HG02623 (cell line): Measurements from ENCODE around the gene PRKCQ.
"Not testable (repeated sequence)": the region's sequence is repeated elsewhere in the genome, so short reads cannot be mapped to it uniquely, and the experiment has no call there.

Experiments
- ATAC-seq: cut with Tn5 transposase; IDR thresholded peaks from one replicate; pipeline ENCODE4 v1.9.1; 2021; ENCODE audit warnings: moderate library complexity; ENCODE audit not compliant: unreplicated experiment

Gene PRKCQ

DNA sequence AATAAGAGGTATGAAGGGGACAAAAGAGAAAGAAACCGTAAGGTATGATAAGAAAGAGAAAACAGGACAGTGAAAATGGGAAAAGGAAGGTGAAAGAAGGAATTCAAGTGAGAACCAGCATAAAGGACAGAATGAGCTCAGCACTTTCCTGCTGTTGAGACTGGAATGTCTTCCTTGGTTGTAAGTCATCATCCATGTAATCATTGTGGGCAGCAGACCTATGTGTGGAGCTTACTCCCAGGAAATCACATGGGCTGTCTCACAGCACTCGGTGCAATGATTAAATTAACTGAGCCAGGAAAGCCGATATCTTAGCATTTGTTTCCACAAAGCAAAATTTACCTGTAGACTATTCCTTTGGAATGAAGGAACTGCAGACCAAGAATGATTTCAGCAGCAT, 118.1 kb downstream of the PRKCQ start:
- no peak for ATAC-seq

DNA sequence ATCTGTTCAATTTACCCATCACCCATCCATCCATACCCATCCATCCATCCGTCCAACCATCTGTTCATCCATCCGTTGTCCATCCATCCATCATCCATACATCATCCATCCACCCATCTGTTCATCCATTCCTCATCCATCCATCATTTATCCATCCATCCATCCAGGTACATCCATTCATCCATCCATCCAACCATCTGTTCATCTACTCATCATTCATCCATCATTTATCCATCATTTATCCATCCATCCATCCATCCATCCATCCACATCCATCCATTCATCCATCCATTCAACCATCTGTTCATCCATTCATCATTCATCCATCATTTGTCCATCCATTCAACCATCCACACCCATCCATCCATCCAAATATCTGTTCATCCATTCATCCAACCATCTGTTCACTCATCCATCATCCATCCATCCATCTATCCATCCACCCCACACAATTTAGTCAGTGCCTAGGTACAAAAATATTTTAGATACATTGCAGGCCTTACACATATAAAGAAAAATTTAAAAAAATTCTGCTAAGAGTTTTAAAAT, 119.1 kb downstream of the PRKCQ start:
- no peak for ATAC-seq

DNA sequence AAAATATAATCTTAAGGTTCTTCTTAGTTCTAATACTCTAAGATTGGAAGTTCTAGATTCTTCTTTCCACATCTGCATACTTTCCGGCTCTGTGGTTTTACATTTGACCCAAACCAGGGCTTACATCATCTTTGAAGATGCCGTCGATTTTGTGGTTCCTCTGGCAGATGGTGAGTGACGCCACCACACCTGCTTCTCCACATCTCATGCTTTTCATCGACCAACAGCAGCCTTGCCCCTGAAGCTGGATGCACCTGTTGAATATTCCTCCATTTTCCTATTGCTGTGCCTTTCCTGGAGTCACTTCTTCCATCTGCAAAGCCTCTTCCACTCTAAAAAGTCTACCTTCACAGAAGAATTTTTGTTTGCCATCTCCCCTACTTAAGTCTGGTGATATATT, 121.3 kb downstream of the PRKCQ start:
- ATAC-seq: no peak

DNA sequence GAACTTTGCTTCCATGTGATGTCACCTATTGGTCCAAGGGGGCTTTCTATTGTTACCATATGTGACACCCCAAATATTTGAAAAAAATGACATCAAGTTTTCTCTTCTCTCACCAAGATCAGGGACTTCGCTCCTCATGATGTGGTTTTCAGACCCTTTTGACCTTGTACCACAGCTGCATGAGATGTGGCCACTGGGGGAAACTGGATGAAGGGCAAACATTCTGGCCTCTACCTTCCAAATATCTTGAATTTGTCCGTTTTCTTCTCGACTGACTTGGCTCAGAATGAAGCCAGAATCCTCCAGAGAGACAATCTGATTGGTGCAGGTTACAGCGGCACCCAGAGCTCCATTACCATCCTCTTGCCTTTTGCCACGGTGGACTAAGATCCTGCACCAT, 122.7 kb downstream of the PRKCQ start:
- ATAC-seq: no peak

DNA sequence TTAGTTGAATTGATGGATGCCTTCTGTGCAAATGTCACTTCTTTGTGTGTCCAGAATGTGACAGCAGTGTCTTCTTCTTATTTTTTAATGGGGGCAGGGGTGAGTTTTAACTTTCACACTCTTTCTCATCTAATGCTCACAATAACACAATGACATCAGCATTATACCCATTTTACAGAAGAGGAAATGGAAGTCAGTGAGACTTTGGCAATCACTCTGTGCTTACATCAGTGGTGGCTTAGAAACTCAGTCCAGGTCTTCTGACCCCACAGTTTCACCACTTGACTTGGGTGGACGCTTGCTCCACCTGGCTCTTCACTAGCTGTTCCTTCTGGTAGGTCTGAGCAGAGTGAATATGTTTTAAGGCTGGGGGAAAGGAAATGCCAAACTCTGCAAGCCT, 124.0 kb downstream of the PRKCQ start:
- ATAC-seq: no peak

DNA sequence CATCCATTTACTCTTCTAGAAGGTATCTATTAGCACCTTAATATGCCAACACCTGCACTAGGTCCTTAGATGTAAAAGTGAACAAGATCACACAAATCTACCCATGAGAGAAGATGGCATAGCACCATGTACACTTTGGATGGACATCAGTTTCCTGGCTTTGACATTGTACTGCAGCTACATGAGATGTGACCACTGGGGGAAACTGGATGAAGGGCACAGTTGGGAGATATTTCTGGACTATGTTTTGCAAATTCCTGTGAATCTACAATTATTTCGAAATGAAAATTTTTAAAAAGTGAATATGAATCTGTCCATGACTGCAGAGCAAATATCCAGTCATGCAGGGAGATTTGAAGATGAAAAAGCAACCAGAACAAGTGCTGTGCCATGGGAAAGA, 124.5 kb downstream of the PRKCQ start:
- ATAC-seq: no peak

DNA sequence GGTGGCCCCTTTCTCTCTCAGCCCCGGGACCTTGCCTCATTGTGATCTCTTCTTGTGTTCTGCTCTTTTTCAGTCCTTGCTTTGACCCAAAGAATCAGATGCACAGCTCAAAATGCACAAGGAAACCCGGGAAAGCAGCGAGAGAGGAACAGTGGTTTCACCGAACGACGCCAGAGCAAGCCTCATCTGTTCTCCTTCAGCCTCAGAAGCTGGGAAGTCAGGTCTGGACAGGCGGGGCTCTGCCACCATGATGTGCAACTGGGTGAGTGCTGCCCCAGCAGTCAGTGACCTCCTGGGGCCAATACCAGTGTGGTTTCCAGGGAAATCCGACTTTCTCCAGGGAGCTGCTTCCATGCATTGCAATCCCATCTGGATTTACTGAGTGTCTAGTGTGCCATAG, 133.4 kb downstream of the PRKCQ start:
- no peak for ATAC-seq

DNA sequence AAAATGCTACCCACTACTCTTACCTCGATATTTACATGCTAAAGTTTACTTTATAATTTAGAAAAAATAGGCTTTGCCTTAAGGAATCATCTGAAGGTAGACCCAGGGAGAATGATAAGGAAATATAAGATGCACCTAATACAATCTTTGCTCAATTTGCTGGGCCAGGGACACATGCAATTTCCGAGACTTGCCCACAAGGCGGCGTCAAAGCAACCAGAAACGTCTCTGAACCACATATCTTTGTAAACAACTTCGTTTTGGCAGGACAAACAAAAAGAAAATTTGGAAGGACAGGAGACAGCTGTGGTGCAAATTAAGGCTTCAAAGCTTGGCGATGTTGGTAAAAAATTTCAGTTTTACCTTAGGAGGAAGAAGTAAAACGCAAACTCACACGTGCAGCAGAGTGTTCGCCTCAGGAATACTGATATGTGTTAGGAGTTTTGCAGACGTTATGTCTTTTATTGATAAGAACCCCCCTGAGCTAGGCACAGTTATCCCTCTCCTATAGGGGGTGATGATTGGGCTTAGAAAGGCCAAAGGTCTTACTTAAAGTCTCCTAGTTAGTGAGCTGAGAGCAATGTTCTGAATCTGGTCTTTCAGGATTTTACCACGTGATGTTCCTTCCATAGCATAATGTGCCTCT, 134.3 kb downstream of the PRKCQ start:
- no peak for ATAC-seq

DNA sequence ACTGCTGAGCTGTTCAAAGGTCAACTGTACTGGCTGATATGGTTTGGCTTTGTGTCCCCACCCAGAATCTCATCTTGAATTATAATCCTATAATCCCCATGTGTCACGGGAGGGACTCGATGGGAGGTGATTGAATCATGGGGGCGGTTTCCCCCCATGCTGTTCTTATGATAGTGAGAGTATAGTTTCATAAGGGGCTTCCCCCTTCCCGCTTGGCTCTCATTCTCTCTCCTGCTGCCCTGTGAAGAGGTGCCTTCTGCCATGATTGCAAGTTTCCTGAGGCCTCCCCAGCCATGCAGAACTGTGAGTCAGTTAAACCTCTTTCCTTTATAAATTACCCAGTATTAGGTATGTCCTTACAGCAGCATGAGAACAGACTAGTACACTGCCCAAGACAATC, 140.2 kb downstream of the PRKCQ start:
- not testable (repeated sequence) for ATAC-seq

DNA sequence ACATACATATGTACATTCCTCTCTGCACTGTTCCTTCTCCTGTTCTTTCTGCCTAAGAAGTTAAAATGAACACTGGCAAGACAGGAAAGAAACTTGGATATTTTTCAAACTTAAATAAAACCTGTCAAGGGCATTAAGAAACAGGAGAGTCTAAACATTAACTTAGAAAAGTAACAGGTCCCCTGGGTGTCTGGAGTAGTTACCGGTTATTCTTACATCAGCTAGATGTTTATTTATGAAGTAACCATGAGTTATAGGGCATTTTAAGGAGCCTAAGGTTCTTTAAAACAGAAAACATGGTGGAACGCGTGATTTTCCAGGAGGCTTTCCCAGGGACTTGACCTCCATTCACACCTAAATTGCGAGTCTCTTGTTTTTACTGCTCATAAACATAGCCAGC, 148.2 kb downstream of the PRKCQ start:
- ATAC-seq: no peak

DNA sequence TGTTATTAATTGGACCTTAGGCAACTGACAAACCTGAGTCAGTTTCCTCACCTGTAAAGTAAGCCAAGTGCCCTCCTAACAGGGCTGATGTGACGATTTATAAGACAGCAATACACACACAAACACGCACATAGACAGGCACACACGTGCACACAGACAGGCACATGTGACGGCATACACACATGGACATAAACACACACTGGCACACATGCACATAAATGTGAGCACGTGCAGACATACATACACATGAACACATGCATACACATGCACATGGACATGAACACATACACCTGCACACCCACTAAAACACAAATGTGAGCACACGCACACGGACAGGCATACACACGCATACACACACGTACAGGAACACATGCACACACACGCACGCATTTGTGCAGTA, 148.9 kb downstream of the PRKCQ start:
- no peak for ATAC-seq

DNA sequence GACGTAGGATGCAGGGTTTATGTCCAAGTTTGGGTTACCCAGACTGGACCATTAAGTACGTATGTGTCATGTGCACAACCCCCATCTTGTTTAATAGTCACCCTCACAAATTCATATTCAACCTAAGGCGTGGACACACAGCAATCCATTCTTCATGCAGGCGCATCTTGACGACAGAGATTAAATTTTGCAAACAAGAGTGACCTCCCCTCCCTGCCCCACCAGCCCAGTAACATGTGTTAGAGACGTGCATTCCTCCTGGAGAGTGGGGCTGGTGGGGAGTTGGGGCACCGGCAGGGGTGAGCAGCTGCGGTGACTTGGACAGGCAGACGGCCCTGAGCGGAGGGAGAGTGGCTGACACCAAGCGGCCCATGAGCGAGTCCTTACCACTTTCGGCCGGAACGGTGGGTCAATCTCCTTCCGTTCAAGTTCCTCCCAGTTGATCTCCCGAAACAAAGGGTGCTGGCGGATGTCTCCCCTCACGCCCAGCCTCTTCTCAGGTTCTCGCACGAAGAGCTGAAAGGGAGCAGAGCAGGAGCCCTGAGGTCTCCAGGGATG, 149.6 kb downstream of the PRKCQ start:
- ATAC-seq: no peak

DNA sequence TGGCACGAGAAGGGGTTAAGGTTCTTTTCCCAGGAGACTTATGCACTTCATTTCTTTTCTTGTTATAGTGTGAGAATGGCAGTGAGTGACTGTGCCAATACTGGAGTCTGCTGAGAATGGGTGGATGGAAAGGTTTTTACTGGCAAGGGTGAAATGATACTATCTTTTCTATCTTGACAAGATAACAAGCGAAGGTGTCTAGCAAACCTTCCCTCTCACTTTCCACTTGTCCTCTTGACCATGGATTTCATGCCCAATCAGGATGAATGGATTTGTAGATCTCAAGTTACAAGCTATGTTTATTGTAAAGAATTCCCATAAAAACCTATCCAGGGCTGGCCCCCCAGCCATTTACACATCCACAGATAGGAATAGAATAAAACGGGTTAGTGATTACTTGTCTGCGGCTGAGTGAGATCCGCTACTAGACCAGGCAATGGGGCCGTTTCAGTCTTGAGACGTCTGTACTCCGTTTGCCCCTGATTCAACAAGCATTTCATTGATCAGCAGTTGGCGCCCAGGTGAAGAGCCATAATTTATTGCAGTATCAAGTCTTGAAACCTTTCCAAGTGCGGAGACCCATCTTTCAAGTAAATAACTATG, 152.6 kb downstream of the PRKCQ start:
- ATAC-seq: no peak

DNA sequence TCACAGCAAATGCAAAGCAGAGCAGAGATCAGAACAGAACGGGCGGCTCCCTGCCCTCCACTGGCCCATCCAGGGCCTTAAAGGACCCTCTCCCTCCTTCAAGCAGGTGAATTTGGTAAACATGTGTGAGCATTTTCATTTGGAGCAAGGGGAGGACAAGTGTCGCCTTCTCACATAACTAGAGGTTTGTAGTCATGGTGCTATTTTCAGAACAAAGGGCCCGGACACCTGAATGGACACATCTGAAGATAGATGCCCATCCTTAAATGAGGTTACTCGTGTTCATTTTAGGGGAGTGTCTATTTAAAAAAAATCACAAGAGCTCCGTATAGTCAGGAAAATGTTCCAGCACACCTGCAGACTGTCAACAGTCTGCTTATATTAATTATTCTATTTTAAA, 153.8 kb downstream of the PRKCQ start:
- ATAC-seq: no peak

DNA sequence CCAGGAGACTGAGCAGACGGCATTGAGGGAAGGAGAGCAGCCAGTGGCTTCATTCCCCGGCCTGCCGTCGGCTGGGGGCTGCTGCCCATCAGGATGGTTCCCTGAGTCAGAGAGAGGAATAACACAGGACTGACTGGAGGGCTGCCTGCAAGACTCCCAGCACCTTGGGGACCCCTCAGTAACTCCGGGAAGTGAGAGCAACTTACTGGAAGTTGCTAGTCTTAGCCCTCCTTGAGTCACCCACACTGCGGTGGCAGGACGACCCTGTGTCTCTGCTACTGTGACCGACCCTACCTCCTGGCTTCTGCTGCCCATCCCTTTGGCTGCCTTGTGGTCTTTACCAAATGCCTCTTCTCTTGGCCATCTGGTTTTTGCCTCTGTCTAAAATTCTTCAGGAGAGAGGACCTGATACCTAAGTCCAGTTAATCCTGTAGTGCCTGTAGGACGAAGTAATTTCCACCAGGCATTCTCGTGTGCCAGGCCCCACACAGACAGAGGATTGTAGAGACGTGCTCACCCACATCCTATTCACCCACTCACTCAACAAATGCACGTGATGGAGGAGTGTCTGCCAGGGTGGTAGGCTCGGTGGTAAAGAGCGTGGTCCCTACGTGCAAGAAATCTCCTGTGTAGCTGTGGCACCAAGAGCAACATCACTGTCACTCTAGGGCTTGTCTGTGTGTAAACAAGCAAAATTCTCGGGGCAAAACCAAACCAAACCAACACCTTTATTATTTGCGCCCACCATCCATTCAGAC, 156.5 kb downstream of the PRKCQ start:
- no peak for ATAC-seq

DNA sequence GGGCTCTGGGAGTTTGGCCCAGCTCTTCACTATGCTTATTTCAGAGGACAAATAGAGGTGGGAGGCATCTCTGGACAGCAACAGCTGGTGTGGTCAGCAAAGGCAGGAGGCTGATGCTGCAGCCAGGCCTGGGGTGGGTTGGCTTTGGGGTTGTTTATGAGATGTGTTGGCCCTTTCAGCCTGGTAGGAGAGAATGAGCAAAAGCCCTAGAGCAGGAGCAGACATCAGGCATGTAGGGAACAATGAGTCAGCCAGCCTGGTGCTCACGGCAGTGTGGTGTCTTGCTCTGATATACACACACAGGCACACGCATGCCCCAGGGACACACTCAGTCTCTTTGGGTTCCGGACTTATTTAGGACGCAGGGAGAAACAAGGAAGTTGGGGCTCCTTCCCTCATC, 157.1 kb downstream of the PRKCQ start:
- ATAC-seq: no peak

DNA sequence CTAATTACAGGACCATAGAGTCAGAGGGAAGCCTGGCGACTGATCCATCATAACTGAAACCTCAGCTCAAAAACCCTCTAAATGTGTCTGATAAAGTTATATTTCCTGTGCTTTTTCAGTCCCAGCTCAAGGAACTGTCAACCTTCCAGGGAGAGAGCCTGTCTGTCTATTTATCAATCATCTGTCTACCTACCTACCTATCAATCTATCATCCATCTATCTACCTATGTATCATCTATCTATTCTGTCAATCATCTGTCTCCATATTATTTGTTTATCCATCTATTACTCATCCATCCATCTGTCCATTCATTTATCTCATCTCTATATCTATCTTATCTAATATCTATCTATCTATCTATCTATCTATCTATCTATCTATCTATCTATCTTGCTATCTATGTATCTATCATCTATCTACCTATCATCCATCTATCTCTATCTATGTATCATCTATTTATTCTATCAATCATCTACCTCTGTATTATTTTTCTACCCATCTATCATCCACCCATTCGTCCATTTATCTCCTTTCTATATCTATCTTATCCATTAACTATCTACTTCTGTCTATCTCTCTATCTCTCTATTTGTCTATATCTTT, 161.4 kb downstream of the PRKCQ start:
- ATAC-seq: no peak

DNA sequence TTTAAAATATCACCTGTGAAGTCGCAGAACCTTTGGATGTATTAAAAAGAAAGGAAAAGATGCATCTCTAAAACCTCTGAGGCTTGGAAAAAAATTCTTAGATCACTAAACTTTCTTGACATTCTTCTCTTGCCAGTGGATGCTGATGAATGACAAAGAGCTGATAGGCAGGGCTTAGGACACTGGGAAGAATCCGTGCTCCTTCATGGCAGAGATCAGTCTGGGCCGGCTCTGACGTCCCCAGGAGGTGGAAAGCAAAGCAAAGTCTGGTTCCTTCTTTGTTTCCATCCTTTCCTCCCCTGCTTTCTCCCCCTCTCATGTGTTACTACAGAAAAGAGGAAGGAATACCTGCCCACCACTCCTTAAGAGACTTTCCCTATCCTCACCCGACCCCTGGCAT, 161.9 kb downstream of the PRKCQ start:
- ATAC-seq: no peak

DNA sequence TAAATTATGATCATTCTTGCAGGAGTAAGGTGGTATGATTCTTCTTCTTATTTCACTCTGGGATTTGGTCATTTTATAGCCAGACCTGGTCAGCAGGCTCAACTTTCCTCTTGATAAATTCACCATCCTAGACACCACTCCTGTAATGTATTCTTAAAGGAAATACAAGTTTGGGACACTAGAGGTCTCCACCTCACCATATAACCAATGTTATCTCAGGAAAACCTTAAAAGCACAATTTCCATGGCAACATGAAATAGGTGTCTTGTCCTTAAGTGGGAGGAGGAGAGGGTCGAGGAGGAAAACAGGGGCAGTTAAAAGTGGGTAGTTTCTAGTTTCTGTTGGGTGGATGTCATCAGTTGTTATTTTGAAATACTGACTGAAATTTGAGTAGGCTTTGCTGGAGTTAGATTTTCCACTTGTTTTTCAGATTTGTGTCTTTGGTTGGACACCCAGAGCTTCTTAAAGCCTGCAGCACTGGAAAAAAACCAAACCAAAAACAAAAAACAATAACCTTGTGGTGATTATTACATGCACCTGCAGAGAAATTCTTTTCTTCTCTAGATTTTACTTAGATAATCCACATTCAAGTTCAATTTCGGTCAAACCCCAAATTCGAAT, 163.1 kb downstream of the PRKCQ start:
- ATAC-seq: peak; percentile 50

DNA sequence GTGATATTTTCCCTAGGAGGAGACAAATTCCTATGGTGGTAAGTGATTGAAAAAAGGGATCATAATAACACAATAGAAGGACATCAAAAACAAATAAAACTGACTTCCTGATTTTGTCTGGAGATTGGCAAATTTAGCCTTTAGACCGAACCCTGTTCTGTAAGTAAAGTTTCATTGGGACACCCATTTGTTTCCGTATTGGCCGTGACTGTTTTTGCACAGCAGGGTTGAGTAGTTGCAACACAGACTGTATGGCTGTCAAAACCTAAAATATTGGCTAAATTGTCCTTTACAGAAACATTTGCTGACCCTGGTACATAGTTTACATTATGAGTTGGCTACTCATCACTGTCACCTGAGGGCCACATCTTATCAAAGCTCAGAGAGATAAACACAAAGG, 168.6 kb downstream of the PRKCQ start:
- no peak for ATAC-seq

DNA sequence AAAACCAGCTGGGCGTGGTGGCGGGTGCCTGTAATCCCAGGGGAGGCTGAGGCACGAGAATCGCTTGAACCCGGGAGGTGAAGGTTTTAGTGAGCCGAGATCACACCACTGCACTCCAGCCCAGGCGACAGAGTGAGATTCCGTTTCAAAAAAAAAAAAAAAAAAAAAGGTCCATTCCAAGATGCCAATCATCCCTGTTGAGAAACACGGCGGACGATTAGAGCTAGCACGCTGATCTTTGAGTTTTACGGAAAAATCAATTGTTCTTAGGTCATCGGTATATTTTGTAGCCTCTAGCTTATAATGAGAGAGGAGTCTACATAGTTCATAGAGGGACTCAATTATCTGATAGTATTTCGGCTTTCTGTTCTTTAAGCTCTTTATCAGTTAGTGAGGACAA, 169.2 kb downstream of the PRKCQ start:
- no peak for ATAC-seq
